HUDEP-2 (cell line): ENCODE results near the gene IGF2BP1.
"Not testable (repeated sequence)": the region's sequence is repeated elsewhere in the genome, so short reads cannot be mapped to it uniquely, and the experiment has no call there.

Experiments
- DNase-seq, 76 experiments: peaks; one replicate each; lab custom pipeline; 2025; ENCODE audit not compliant: unreplicated experiment in 76 of 76; lab: John Stamatoyannopoulos, UW

Gene IGF2BP1

DNA sequence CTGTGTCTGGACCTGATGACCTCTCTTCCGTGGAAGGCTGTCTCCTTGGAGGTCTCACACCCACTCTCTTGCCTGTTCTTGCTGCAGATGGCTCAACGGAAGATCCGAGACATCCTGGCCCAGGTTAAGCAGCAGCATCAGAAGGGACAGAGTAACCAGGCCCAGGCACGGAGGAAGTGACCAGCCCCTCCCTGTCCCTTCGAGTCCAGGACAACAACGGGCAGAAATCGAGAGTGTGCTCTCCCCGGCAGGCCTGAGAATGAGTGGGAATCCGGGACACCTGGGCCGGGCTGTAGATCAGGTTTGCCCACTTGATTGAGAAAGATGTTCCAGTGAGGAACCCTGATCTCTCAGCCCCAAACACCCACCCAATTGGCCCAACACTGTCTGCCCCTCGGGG lies 52.1 kb downstream of the IGF2BP1 start:
- DNase-seq, result no peak

DNA sequence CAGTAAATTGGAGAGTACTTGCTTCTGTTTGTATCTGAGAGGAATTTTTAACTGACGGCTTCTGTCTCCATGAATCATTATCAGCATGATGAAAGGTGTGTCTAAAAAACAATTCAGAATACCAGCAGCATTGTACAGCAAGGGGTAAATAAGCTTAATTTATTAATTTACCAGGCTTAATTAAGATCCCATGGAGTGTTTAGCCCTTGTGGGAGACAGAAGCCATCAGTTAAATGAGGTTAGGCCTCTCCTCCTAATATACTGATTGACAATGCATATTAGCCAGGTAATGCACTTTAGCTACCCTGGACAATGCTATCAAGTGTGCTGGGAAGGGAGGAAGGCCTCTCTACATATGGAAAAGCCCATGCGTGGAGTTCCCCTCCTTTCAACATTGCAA lies 53.4 kb downstream of the IGF2BP1 start:
- no peak for DNase-seq

DNA sequence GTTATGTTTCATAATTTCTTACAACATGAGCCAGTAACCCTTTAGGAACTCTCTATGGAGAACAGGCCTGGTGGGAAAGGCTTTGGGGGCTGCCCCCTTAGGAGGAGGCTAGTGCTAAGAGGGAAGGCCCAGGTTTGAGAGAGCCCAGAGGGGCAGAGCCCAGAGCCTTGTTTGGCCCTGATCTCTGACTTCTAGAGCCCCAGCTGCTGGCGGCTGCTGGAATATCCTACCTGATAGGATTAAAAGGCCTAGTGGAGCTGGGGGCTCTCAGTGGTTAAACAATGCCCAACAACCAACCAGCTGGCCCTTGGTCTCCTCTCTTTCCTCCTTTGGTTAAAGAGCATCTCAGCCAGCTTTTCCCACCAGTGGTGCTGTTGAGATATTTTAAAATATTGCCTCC lies 54.1 kb downstream of the IGF2BP1 start:
- DNase-seq, result no peak

DNA sequence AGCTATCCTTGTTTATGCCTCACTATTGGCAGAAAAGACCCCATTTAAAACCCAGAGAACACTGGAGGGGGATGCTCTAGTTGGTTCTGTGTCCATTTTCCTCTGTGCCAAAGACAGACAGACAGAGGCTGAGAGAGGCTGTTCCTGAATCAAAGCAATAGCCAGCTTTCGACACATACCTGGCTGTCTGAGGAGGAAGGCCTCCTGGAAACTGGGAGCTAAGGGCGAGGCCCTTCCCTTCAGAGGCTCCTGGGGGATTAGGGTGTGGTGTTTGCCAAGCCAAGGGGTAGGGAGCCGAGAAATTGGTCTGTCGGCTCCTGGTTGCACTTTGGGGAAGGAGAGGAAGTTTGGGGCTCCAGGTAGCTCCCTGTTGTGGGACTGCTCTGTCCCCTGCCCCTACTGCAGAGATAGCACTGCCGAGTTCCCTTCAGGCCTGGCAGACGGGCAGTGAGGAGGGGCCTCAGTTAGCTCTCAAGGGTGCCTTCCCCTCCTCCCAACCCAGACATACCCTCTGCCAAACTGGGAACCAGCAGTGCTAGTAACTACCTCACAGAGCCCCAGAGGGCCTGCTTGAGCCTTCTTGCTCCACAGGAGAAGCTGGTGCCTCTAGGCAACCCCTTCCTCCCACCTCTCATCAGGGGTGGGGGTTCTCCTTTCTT lies 56.1 kb downstream of the IGF2BP1 start:
- no peak for DNase-seq

DNA sequence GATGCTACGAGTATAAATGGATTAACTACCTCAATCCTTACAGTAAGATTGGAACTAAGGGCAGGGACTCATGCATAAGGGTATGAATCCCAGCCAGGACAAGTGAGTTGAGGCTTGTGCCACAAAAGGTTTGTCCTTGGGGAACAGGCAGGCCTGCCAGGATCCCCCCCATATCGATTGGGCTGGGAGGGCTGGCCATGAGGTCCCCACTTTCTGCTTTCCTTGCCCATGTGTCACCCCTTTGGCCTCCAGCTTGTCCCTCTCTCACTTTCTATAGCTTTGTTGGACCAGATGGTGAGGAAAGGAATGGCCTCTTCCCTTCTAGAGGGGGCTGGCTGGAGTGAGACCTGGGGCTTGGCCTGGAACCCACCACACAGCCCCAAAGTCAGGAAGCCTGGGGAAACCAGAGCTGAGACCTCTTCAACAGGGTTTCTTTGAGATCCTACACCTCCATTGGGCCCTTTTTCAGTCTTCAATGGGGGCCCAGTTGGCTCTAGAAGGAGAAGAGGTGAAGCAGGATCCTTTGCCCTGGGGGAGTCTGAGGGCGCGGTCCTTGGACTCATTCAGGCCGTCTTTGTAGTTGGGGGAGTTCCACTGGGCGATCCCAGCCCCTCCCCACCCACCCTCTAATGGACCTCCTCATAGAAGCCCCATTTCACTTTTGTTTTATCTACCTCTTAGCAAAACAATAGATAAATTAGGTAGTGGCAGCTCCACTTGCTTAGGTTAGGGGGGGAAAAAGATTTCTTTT lies 57.3 kb downstream of the IGF2BP1 start:
- no peak for DNase-seq

DNA sequence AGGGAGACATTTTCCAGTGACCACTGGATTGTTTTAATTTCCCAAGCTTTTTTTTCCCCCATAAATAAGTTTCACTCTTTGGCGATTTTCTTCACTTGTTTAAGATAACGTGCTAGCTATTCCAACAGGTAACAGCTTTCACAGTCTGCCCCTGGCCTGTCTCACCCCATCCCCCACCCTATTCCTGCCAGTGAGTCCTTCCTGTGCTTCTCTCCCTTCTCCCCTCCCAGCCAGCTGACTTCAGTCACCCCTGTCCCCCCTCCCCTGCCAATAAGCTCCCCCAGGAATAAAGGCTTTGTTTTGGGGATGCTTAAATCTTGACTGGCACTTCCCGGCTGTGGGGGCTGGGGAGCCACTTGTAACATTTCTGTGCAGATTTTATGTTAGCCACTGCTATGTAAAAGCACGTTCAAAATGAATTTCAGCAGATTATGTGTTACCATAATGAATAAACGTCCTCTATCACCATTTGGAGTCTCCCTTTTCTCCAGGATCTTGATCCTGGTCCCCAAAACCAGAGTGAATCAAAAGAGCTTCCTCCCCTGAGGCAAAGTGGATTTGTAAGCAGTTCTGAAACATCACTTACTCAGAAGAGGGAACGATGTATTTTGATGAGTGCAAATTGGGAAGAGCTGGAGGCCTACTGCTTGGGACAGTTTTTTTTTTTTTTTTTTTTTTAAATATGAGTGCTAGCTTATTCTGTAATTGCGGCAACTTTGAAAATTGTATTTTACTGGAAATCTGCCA lies 58.2 kb downstream of the IGF2BP1 start:
- DNase-seq, result no peak

DNA sequence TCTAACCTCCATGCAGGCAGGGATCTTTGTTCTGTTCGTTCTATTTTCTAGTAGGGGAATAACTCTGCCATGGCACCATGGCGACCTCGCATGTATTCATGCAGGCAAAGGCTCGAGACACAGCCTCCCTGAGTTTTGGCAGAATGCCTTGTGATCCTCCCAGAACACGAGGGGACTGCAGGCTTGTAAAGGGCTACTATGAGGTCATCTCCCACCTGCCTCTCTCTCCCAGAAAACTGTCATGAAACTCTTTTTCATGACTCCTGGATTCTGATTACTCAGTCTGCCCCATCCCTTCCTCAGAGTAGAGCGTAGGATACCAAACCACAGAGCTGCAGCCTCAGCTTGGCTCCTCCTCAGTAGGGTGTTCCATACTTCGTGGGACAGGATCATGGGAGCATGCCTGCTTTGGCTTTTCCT lies 64.3 kb downstream of the IGF2BP1 start:
- DNase-seq, result no peak

DNA sequence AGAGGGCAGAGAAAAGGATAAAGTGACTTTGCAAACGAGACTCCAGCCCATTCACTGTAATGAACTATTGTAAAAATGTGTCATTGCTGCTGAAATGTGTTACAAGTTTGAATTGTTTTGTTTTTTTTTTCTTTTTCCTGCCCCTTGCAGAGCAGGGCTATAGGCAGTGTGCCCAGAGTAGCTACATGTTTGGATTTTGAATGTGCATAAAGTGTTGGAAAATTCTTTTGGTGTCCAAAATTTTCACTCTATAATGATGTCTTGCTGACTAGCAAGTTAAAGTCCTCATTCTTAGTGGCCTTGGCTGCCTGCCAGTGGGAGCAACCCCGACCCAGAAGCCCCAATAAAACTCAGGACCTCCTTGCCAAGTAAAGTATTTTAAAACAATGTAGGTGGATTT lies 66.5 kb downstream of the IGF2BP1 start:
- no peak for DNase-seq

DNA sequence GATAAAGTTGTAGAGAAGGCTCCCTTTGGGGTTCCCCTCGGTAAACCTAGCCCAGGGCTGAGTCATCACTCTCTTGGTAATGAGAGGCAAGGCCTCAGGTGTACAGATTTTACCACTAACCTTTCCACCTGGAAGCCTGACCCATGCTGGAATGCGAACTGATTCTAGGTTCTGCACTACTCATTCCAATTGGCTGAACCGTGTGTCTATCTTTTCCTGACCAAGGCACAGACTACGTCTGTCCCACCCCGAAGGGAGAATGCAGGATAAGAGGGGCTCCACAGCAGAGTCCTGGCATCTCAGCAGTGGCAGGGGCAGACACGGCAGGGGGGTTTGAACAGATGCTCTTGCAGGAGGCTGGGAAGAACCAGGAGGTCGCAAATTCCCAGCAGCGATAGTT lies 70.0 kb downstream of the IGF2BP1 start:
- DNase-seq, result no peak

DNA sequence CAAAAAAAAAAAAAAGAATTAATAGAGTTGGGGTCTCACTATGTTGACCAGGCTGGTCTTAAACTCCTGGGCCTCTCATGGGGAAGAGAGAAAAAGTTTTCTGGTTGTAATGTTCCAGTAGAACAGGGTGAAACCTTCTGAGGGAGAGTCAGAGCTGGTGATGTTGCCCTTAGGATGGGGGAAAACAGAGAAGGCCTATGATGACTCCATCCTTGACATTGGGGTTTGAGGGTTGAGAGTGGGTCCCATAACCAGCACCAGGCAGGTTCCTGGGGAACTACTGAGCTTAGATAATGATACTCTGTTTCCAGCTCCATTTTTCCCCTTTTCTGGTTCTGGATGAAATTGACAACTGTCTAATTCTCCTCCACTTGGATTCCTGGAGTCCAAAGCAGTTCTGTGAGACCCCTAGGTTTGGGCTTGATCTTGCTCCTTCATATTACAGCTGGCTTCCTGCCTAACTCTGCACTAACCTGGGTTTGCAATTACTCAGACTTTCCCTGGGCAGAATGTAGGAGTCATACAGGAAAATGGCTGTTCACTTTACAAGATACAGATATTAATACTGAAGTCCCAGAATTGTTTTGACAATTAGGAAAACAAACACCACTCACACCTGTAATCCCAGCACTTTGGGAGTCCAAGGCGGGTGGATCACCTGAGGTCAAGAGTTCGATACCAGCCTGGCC lies 72.5 kb downstream of the IGF2BP1 start:
- DNase-seq, result no peak

DNA sequence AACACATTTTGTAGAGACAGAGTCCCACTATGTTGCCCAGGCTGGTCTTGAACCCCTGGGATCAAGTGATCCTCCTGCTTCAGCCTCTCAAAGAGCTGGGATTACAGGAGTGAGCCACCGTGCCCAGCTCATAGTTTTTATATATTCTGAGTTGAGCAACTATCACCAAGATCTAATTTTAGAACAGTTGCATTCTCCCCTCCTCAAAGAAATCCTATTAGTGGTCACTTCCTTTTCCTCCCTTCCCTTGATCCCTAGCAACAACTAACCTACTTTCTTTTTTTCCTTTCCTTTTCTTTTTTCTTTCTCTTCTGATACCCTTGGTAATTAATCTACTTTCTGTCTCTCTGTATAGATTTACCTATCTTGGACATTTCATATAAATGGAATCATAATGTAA lies 73.9 kb downstream of the IGF2BP1 start:
- no peak for DNase-seq

DNA sequence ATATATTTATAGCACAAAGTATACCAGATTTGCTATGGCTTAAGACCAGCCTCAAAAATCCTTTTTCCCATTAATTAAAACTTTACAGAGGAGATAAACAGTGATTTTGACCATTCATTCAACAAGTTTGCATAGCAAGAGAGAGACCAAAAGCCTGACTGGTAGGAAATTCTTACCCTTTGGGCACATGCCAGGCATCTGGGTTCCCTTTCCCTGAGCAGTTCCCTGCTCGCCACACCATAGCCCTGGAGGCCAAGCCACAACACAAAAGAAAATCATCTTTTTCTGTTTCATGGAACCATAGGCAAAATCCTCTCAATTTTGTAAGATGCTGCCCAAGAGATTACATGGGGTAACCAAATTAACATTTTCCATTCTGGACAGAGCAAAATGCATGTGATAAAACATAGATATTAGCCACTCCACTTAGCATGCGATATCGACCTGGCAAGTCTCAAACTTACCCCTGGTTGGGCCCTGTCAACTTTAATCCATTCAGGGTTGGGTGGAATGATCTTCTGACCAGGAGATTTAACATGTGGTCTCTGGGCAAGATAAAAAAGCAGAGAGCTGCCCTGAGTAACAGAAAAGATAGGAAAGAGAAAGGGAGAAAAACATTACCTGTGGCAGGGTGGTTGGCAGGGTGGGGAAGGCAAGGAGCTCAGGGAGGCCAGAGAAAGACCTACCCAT lies 77.8 kb downstream of the IGF2BP1 start:
- DNase-seq, result no peak

DNA sequence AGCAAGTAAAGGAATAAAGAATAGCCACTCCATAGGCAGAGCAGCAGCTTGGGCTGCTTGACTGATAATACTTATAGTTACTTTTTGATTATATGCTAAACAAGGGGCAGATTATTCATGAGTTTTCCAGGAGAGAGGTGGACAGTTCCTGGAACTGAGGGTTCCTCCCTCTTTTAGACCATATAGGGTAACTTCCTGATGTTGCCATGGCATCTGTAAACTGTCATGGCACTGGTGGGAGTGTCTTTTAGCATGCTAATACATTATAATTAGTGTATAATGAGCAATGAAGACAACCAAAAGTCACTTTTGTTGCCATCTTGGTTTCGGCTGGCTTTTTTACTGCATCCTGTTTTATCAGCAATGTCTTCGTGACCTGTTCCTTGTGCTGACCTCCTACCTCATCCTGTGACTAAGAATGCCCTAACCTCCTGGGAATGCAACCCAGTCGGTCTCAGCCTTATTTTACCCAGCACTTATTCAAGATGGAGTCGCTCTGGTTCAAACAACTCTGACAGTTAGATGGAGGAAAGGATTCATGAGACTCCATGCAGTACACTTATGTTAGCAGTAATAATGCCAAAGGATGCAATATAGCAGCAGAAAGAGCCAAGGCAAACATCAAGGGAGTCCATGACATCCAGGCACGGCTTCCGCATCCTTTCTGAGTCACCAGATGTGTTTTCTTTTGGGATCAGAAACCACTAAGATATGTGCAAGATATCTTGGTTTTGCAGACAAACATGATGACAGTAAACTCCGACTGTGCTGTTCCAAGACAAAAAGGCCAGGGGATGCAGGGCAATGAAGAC lies 79.6 kb downstream of the IGF2BP1 start:
- no peak for DNase-seq

DNA sequence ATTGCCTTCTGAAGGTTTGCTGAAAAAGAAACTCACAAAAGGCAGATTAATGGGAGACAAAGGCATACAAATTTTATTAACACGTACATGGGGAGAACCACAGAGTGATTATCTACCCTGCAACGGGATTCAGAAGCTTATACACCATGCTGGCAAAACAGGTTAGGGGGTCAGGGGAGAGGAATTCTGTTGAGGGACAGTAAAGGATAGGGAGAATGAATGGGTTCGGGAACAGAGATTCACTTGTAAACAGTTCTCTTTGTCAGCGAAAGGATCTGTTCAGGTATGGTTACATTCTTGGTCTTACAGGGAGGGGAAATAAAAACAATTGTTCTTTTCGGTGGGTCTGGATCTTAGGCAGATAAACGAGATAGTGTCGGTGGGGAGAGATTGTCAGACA lies 81.1 kb downstream of the IGF2BP1 start:
- DNase-seq, result no peak

DNA sequence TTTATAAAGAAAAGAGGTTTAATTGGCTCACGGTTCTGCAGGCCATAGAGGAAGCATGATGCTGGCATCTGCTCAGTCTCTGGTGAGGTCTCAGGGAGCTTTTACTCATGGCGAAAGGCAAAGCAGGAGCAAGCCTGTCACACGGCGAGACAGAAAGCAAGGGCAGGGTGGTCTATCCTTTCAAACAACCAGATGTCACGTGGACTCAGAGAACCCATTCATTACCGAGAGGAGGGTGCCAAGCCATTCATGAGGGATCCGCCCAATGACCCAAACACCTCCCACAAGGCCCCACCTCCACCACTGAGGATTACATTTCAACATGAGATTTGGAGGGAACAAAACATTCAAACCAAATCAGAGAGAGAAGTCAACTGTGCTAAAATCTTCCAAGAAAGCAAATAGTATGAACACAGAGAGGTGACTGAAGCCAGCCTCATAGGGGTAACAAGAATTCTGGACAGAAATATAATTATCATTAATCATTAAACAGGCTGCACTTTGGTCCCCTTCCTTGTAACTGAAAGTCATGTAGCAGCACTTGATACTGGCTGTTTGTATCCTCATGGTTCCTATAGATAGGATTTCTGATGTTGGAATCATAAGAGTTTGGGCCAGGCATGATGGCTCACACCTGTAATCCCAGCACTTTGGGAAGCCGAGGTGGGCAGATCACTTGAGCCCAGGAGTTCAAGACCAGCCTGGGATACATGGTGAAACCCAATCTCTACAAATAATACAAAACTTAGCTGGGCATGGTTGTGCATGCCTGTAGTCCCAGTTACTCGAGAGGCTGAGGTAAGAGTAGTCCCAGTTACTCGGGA lies 82.9 kb downstream of the IGF2BP1 start:
- no peak for DNase-seq

DNA sequence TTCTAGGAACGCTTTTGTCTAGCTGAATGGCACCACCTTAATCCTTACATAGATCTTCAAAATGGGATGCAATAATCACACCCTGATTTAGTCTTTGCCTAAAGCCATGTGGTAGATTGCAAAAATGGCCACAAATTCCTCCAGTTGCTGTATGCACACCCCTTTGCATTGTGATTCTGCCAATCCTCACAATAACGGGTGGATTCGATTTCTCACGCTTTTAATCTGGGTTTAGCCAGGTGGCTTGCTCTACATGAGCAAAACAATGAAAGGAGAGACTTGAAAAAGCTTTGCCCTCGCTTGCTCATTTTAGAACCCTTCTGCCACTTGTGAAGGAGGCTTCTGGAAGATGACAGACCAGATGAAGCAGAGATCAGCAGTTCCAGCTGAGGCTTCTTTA lies 85.0 kb downstream of the IGF2BP1 start:
- DNase-seq, result no peak

DNA sequence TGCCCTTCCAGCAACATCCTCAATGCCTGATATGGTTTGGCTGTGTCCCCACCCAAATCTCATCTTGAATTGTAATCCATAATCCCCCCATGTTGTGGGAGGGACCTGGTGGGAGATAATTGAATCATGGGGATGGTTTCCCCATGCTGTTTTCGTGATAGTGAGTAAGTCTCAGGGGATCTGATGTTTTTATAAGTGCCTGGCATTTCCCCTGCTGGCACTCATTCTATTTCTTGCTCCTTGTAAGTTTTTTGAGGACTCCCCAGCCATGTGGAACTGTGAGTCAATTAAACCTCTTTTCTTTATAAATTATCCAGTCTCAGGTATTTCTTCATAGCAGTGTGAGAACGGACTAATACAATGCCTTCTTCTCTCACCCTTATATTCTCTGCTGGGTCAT lies 87.9 kb downstream of the IGF2BP1 start:
- DNase-seq, result not testable (repeated sequence)

DNA sequence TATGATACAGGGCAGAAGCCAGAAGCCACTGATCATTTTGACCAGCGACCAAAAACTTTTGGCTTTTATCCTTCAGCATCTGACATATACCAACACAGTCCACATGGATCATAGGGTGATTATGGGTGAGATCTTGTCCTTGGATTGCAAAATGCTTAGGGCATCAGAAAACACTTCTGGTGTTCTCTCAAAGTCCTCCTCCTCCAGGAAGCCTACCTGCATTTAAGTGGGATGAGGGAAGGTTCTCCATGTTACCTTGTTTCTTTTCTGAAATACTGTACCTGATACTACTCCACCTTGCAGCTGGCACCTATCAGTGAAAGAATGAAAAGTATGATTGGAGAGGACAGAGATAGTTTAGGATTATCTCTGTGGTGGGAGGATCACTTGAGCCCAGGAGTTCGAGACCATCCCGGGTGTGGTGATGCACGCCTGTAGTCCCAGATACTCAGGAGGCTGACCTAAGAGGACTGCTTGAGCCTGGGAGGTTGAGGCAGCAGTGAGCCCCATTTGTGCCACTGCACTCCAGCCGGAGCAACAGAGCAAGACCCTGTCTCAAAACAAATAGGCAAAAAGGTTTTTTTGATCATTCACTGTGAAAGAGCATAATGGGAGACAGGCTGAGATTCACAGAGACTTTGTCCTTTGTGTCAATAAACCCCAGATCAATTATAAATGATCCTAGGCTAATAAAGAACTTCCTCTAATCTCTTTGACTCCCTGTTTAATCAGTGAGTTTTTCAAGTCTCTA lies 88.6 kb downstream of the IGF2BP1 start:
- no peak for DNase-seq

DNA sequence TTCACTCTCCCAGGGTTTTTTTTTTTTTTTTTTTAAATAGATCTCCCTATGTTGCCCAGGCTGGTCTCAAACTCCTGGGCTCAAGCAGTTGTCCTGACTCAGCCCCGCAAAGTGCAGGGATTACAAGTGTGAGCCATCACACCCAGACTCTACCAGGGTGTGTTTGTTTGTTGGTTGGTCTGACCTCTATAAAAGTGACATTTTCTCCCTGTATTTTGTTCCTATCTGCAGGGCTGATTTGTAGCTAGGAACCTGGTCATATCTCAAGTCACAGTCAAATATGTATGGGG lies 89.1 kb downstream of the IGF2BP1 start:
- DNase-seq, result no peak
